Measurements from ENCODE around the gene ZP4.

Gene ZP4

GRCh38 chr1:237890822-237891221 is at the start of gene ZP4:
ZP4 (minus strand) TSS chr1:237890922; CDS start chr1:237890635, 287 bp downstream.
- DNase-seq (ENCODE audit: low read depth, low spot score): no peak

- DNase-seq (ENCODE audit: low read depth, low spot score): peak; percentile 9
Measured at GRCh38 chr1:237938553-237938952, 47.8 kb upstream of the ZP4 start.

- no peak for DNase-seq (ENCODE audit: low read depth, low spot score)
Measured at GRCh38 chr1:237938068-237938467, 47.3 kb upstream of the ZP4 start.

DNA sequence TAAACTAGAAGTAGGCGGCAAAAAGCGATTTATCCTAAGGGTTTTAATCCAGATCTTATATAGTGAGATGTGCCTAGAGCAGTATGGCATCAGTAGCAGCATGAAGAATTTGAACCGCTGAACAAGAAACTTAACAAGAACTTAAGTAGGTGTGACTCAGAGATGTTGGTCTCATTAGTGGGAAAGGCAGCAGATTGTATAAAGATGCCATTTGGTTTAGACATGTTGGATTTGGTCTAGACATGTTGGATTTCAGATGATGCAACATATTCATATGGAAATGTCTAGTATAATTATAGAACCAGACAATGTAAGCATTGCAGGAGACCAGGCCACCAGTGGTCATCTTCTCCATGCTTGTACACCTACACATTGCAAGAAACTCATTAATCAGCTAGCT is 42.1 kb upstream of the ZP4 start:
- DNase-seq (ENCODE audit: low read depth, low spot score): no peak

DNA sequence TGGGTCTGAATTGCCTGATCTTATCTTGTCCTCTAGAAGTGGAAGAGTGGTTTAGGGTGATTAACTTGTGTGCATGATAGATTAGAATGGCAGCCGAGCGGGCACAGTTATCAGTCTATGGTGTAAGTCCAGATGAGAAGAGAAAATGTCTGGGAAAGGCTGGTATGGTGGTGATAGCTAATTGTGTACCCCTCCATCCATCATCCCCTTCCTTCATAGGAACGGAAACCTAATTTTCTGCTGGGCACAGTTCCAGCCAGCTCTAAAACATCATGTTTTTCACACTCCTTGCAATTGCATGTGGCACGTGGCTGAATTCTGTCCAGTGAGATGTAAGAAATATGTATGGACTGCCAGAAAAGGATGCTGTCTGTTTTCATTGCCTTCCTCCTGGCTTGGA is 40.9 kb upstream of the ZP4 start:
- no peak for DNase-seq (ENCODE audit: low read depth, low spot score)

DNA sequence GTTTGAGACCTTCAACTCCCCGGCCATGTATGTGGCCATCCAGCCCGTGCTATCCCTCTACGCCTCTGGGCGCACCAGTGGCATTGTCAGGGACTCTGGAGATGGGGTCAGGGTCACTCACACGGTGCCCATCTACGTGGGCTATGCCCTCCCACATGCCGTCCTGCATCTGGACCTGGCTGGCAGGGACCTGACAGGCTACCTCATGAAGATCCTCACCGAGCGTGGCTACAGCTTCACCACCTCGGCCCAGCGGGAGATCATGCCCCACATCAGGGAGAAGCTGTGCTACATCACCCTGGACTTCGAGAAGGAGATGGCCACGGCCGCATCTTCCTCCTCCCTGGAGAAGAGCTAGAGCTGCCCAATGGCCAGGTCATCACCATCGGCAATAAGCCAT is 36.5 kb upstream of the ZP4 start:
- DNase-seq (ENCODE audit: low read depth, low spot score): no peak

- DNase-seq (ENCODE audit: low read depth, low spot score): no peak
Measured at GRCh38 chr1:237921306-237921705, 30.6 kb upstream of the ZP4 start.

GRCh38 chr1:237913345-237913744 is 22.6 kb upstream of the ZP4 start:
- DNase-seq (ENCODE audit: low read depth, low spot score): no peak

- DNase-seq (ENCODE audit: low read depth, low spot score): no peak
Measured at GRCh38 chr1:237911911-237912310, 21.2 kb upstream of the ZP4 start.

DNA sequence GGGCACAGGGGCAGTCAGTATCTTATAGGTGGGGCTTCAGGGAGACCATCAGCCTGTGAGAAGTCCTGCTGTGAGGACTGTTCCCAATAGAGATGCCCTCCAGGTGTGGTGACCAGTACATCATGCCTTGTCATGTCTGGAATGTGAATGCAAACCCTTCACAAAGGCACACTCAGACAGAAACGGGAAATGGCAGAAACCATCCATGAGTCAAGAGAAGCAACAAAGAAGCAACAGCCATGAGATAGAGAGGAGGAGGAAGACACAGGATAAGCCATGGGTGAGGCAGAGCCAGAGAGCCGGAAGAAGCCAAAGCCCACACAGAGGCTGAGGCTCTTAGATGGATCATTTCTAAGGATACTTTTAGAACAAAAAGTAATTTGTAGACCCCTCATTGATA is 20.1 kb upstream of the ZP4 start:
- no peak for DNase-seq (ENCODE audit: low read depth, low spot score)

DNA sequence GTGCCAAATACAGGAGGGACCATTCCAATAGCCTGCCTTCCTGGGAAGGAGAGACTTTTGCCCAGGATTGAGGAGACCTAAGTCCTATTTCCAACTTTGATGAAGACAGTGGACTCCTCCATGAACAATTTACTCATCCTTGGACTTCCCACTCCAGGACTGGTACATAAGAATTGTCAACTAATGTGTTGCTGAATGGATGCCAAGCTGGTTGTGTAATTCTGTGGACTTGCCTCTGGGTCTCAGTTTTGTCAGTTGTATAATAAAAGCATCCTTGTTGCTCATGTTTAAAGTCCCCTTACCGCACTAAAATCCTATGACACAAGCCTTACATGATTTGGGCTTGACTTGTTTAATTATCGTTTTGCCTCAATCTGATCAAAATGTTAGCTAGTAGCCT is 13.2 kb upstream of the ZP4 start:
- no peak for DNase-seq (ENCODE audit: low read depth, low spot score)

GRCh38 chr1:237902960-237903743 is 12.4 kb upstream of the ZP4 start:
- no peak for DNase-seq (ENCODE audit: low read depth, low spot score)

DNA sequence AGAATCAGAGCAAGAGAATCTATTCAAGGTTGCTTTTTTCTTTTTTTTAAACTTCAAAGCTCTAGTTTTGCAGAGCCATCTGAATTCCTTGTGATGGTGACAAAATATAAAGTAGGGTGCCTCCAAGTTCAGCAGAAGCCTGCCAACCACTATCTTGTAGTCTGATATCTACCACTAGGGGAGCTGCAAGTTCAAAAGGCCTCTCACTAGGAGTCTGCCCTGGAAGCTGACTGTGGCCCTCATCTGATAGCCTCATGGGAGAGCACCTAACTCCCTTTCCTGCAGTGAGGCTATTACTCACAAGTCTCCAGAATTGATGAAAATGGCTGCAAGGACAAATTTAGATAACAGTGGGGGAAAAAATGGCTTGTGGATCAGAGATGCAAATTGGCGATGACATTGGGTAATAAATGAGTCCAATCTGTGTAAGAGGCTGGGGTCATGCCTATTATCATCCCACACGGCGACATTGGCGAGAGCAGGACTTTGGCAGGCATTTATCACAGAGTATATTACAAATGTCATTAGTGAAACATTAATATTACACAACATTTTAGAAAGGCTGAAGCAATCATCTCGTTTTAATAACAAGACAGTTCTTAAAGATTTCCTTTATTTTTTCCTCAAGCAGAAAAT is 10.7 kb upstream of the ZP4 start:
- peak; percentile 18 for DNase-seq (ENCODE audit: low read depth, low spot score)

GRCh38 chr1:237895630-237896029 is 4.9 kb upstream of the ZP4 start:
- no peak for DNase-seq (ENCODE audit: low read depth, low spot score)

DNA sequence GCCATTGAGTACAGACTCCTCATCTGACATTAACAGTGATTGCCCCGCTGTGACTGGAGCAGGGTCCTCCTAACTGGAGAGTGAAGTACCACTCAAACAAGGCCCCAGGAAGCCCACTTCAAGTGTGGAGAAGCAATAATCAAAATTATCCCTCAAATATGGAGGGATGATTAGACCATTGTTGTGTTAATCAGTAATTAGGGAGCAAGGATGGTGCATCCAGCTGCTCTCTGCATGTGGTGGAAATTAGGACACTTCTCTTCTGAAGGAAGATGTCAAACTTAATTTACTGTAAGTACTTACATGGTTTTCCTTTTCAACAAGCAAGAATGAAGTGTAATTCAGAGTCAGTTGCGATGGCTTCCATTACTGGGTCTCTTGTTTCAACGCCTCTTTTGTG is 3.4 kb upstream of the ZP4 start:
- DNase-seq (ENCODE audit: low read depth, low spot score): no peak

GRCh38 chr1:237891979-237892378 is 1.3 kb upstream of the ZP4 start:
- DNase-seq (ENCODE audit: low read depth, low spot score): no peak

DNA sequence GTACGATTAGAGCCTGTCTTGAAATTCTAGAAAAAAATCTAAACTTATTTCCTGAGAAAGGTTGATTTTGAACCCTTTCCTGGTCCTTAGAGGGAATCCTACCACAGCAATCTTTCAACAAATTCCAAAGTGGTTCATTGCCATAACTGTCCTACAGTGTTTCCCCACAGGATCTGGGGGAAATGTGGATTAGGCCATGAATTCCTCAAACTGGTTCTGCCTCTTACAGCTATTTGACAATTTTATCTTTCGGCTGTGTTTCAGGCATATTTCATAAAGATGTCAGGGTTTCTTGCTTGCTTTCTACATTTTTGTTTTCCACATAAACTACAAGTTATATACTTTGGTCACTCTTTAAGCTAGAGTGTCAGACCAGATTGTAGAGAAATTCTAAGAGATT is 544 bp upstream of the ZP4 start:
- no peak for DNase-seq (ENCODE audit: low read depth, low spot score)

DNA sequence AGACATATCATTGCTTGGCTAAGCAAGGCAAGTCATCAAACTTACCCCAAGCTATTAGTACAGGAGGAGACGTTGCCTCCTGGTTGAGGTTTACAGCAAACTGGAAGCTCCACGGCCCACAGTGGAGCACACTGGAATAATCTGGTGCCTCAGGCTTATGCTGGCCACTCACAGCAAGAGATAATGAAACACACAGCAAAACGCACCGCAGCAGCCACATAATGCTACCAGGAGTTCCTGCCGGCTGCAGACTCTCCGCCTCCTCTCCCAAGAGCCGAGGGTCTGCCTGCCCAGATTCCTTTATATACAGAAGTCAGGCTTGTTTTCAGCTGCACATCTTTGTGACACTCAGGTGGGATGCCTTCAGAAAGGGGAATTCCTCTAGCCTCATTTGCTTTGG is 306 bp downstream of the ZP4 start:
- DNase-seq (ENCODE audit: low read depth, low spot score): peak; percentile 2

- no peak for DNase-seq (ENCODE audit: low read depth, low spot score)
Measured at GRCh38 chr1:237888143-237888542, 2.6 kb downstream of the ZP4 start.

DNA sequence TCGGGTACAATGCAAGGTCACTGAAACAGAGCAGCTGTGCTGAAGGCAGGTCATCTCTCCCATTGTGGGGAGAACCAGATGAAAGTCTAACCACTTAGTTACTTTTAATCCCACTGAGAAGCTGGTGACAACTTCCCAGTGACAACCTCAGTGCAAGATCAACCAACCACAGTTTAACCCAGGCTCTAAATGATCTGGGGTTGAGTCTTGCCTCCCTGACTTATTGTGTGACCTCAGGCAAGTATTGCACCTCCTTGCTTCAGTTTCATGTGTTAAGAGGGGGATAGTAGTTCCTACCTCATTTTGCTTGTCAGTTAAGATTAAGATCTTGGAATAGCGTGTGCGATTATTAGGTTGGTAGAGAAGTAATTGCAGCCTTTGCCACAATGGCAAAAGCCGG is 3.2 kb downstream of the ZP4 start:
- no peak for DNase-seq (ENCODE audit: low read depth, low spot score)

DNA sequence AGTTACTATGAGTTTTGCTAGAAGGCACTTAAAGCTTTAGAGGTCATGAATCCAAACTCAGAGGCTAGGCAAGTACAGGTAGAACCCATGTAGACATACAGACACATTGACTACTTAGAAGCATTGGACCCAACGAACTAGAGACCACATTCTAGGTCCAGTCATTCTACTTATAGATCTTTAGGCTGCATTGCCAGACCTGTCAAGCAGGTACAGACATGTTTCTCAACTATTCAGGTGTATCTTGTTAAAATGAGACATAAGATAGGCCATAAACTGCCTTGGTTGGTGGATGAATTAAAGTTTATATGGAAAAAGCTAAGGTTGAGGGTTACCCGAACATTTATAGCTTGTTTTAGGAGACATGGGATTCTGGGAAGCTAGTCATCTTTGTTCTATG is 6.5 kb downstream of the ZP4 start:
- DNase-seq (ENCODE audit: low read depth, low spot score): no peak

DNA sequence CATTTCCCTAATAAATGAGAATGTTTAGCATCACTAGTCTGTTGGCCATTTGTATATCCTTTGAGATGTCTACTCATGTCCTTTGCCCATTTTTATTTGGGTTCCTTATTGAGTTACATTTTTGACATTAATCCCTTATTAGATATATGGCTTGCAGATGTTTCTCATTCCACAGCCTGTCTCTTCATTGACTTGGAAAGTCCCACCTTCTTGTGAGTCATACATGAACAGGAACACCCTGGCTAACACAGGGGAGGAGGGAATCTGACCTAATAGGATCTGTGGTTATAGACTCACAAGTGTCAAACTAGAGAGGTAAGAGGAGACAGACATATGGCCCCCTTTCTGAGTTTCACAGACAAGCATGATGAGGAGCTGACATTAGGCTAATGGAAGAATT is 11.5 kb downstream of the ZP4 start:
- DNase-seq (ENCODE audit: low read depth, low spot score): no peak

DNA sequence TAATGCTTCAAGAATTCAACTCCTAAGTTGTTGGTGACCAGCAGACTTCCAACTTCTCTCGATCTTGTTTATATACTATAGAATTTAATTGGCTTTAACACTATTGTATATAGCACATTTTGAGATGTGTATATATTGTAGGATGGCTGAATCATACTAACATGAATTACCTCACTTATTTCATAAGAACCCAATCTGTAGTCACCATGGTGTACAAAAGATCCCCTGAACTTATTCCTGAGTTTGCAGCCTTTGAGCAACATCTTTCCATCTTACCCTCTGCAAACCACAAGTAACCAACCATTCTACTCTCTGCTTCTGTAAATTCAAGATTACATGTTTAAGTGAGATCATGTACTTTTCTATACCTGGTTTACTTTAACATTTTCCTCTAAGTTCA is 12.3 kb downstream of the ZP4 start:
- DNase-seq (ENCODE audit: low read depth, low spot score): no peak

DNA sequence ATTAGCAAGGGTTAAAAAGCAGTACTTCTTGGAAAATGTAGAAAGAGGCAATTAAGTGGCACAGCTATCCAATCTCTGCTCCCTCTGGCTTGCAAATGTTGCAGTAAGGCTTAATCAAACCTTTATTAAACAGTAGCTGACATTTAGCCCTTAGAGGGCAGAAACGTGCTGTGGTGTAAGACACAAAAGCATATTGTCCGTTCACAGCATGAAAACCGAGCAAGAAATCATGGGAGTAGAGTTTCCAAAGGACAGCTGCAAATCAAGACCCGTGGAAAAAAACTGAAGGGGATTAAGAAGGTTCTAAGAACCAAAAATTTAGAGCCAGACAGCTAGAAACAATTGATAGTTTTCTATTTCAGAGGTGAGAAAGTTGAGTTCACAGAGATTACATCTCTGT is 13.1 kb downstream of the ZP4 start:
- DNase-seq (ENCODE audit: low read depth, low spot score): no peak

Data from ELF-1 (cell line).